DND-41 (cell line): ENCODE results near the gene GUCY1A1.

Source experiments
- ATAC-seq: fragments of 200-7000 bp; cut with Tn5 transposase; 3 replicates; pipeline ENCODE4 v1.9.1; 2021; ENCODE audit warnings: low read depth; ENCODE audit not compliant: insufficient read depth
- DNase-seq: peaks from one replicate; pipeline ENCODE4 v3.0.0-alpha.2; 2020
- H2AFZ ChIP-seq: 2 replicates; pipeline ENCODE4 v1.6.0; 2012; ENCODE audit warnings: low read depth, low read length
- H3K27ac ChIP-seq: 2 replicates; pipeline ENCODE4 v1.5.1; 2012; ENCODE audit warnings: low read length, inconsistent platforms
- H3K27me3 ChIP-seq: fragments of 200-600 bp; sonication (generic); 2 replicates; pipeline ENCODE4 v1.6.0; 2012; ENCODE audit warnings: low read length, mild to moderate bottlenecking, inconsistent platforms; ENCODE audit not compliant: insufficient read depth, poor library complexity
- H3K36me3 ChIP-seq: 2 replicates; pipeline ENCODE4 v1.5.1; 2012; ENCODE audit warnings: low read length, inconsistent platforms; ENCODE audit not compliant: insufficient read depth
- H3K4me1 ChIP-seq: 2 replicates; pipeline ENCODE4 v1.5.1; 2012; ENCODE audit warnings: mild to moderate bottlenecking, low read length; ENCODE audit not compliant: insufficient read depth
- H3K4me2 ChIP-seq: 2 replicates; pipeline ENCODE4 v1.6.0; 2012; ENCODE audit warnings: mild to moderate bottlenecking, moderate library complexity, low read length, inconsistent platforms; ENCODE audit not compliant: insufficient read depth
- H3K4me3 ChIP-seq, 2 experiments: fragments of 200-600 bp in 1 of 2; shearing (Covaris generic) in 1 of 2; 2 replicates each; pipeline ENCODE4 v1.5.1; 2012 to 2016; ENCODE audit warnings: inconsistent platforms in 2 of 2, low read length in 2 of 2, mild to moderate bottlenecking in 2 of 2, low read depth in 1 of 2, moderate library complexity in 1 of 2
- H3K79me2 ChIP-seq: 2 replicates; pipeline ENCODE4 v1.6.0; 2012; ENCODE audit warnings: low read length, inconsistent platforms; ENCODE audit not compliant: insufficient read depth
- H3K9ac ChIP-seq: 2 replicates; pipeline ENCODE4 v1.6.0; 2012; ENCODE audit warnings: low read depth, mild to moderate bottlenecking, inconsistent platforms, low read length, moderate library complexity
- H3K9me3 ChIP-seq: 2 replicates; pipeline ENCODE4 v1.5.1; 2012; ENCODE audit warnings: low read length, moderate library complexity, mild to moderate bottlenecking, inconsistent platforms; ENCODE audit not compliant: insufficient read depth, severe bottlenecking
- H4K20me1 ChIP-seq: 2 replicates; pipeline ENCODE4 v1.6.0; 2012; ENCODE audit warnings: low read length; ENCODE audit not compliant: insufficient read depth
- EZH2 ChIP-seq: IDR thresholded peaks from 3 replicates; pipeline ENCODE4 v1.6.1; 2012; ENCODE audit warnings: borderline replicate concordance, low read depth, mild to moderate bottlenecking, moderate library complexity, low read length, inconsistent platforms; ENCODE audit not compliant: severe bottlenecking
- TF ChIP-seq, protein P1 (sequence below): IDR thresholded peaks from 2 replicates; pipeline ENCODE4 v1.5.1; 2012; ENCODE audit warnings: borderline replicate concordance, low read length, moderate library complexity, mild to moderate bottlenecking; ENCODE audit not compliant: poor library complexity, severe bottlenecking; ENCODE audit errors: extremely low read depth

GUCY1A1 gene

DNA sequence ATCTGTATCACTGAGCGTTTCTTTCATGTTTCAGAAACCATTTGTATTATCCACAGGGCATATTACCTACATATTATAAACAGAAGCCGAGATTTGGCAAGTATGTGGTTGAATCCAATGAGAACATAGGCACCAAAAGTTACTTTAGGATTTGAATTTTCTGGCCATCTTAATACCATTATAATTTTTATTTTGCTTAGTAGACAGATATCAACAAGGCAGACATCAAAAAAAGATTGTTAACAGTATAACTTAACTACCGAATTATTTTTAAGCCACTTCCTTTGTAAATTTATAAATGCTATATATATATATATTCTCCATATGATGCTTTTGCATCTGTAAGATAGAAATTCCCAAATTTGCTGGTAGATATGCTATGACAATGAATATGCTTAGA lies 94.4 kb downstream of the GUCY1A1 start:
- no peaks in the 10 kb centered on the region for H4K20me1 ChIP-seq
- no peak for TF ChIP-seq EZH2
- TF ChIP-seq, protein P1, sequence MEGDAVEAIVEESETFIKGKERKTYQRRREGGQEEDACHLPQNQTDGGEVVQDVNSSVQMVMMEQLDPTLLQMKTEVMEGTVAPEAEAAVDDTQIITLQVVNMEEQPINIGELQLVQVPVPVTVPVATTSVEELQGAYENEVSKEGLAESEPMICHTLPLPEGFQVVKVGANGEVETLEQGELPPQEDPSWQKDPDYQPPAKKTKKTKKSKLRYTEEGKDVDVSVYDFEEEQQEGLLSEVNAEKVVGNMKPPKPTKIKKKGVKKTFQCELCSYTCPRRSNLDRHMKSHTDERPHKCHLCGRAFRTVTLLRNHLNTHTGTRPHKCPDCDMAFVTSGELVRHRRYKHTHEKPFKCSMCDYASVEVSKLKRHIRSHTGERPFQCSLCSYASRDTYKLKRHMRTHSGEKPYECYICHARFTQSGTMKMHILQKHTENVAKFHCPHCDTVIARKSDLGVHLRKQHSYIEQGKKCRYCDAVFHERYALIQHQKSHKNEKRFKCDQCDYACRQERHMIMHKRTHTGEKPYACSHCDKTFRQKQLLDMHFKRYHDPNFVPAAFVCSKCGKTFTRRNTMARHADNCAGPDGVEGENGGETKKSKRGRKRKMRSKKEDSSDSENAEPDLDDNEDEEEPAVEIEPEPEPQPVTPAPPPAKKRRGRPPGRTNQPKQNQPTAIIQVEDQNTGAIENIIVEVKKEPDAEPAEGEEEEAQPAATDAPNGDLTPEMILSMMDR = no peak
- H3K36me3 ChIP-seq = peaks cover 15% of the 10 kb centered on the region
- H3K27ac ChIP-seq = no peak overlapping the region
- DNase-seq (no peak), ATAC-seq (no peak)
- peak overlapping the region; percentile 43; the same call in 1 of the 2 replicates for H3K4me2 ChIP-seq
- H3K9me3 ChIP-seq = no peaks in the 10 kb centered on the region
- H3K9ac ChIP-seq = no peak overlapping the region
- no peak overlapping the region for H3K4me3 ChIP-seq
- H3K27me3 ChIP-seq = no peaks in the 10 kb centered on the region
- no peak overlapping the region for H2AFZ ChIP-seq
- peaks cover 27% of the 10 kb centered on the region for H3K4me1 ChIP-seq
- H3K79me2 ChIP-seq = peaks cover 14% of the 10 kb centered on the region

DNA sequence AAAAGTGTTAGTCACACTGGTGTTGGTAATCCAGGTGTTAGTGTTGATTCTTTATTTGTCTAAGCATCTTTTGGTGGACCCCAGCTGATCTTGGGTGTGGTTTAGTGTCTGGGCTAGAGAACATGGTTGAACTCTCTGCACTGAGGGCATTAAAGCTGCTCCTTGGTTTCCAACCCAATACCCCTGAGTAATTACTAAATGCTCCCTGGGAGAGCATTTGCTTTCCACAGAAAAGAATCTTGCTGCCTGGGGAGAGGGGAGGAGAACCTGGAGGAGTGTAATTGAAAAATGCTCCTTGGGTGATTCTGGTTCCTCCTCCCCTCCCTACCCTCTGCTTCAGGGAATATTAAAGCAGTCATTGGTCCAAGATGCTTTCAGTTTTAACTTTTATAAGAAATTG lies 95.3 kb downstream of the GUCY1A1 start:
- Histone ChIP-seq H3K27ac (no peak overlapping the region), H3K79me2 (peaks cover 14% of the 10 kb centered on the region), H3K4me3 (no peak overlapping the region), H3K27me3 (no peaks in the 10 kb centered on the region), H3K36me3 (peaks cover 15% of the 10 kb centered on the region), H4K20me1 (no peaks in the 10 kb centered on the region), H2AFZ (no peak overlapping the region), H3K4me2 (no peak overlapping the region), H3K4me1 (peaks cover 27% of the 10 kb centered on the region), H3K9me3 (no peaks in the 10 kb centered on the region), H3K9ac (no peak overlapping the region)
- ATAC-seq (no peak), DNase-seq (no peak)
- TF ChIP-seq, protein P1 = no peak
- no peak for TF ChIP-seq EZH2

DNA sequence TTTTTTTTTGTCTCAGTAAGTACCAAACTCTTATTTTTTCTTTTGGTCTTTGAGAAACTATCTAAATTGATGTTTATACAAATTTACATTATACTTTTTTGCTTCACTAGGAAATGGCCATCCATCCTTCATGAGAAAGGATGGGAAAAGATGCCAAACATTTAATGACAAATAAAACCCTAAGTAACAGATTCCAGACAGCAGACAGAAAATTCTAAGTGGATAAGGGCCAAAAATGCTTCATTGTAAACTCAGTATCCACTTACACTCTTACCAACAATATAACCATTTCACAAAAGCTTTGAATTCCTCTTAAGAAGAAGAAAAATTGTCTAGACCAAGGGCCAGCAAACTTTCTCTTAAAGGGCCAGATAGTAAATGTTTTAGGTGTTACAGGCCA lies 95.7 kb downstream of the GUCY1A1 start:
- TF ChIP-seq, protein P1 = no peak
- no peak overlapping the region for H3K27ac ChIP-seq
- H3K9ac ChIP-seq = no peak overlapping the region
- no peaks in the 10 kb centered on the region for H3K9me3 ChIP-seq
- DNase-seq (no peak), ATAC-seq (no peak)
- no peaks in the 10 kb centered on the region for H3K27me3 ChIP-seq
- H3K4me2 ChIP-seq = no peak overlapping the region
- H3K4me3 ChIP-seq = no peak overlapping the region
- H3K79me2 ChIP-seq = peaks cover 14% of the 10 kb centered on the region
- peaks cover 27% of the 10 kb centered on the region for H3K4me1 ChIP-seq
- no peaks in the 10 kb centered on the region for H4K20me1 ChIP-seq
- peaks cover 15% of the 10 kb centered on the region for H3K36me3 ChIP-seq
- no peak overlapping the region for H2AFZ ChIP-seq

DNA sequence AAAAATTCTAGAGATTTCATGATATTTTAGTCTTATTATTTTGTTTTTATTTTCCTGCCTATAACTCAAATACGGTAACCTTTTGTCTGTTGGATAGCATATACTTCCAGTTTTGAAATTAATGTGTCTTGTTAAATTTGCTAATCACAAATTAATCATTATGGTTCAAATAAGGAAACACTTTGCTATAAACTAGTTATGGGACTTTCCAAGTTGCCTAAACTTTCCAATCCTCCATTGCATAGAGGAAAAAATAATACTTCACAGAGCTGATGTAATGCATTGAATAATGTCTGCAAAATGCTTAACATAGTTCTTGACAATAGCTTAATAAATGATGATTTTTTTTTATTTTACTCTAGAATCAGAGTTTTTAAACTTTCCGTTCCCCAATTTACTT lies 96.9 kb downstream of the GUCY1A1 start:
- no peak overlapping the region for H3K27ac ChIP-seq
- no peaks in the 10 kb centered on the region for H4K20me1 ChIP-seq
- no peak overlapping the region for H3K9ac ChIP-seq
- H3K27me3 ChIP-seq = no peaks in the 10 kb centered on the region
- H3K79me2 ChIP-seq = peaks cover 14% of the 10 kb centered on the region
- no peak overlapping the region for H3K4me2 ChIP-seq
- DNase-seq (no peak), ATAC-seq (no peak)
- H3K9me3 ChIP-seq = no peaks in the 10 kb centered on the region
- peaks cover 19% of the 10 kb centered on the region for H3K4me1 ChIP-seq
- no peak overlapping the region for H3K4me3 ChIP-seq
- H3K36me3 ChIP-seq = peaks cover 15% of the 10 kb centered on the region
- H2AFZ ChIP-seq = no peak overlapping the region
- TF ChIP-seq, protein P1 = no peak
- no peak for TF ChIP-seq EZH2
